PFSK-1 (cell line): ENCODE measurements around the gene LRRC74B.

Source experiments
- SIN3A ChIP-seq: IDR thresholded peaks from 2 replicates; pipeline ENCODE4 v1.6.1; 2012; ENCODE audit warnings: mild to moderate bottlenecking, low read length, moderate library complexity, borderline replicate concordance; ENCODE audit not compliant: insufficient read depth
- TF ChIP-seq, protein P1 (sequence below), 2 experiments: IDR thresholded peaks; 2 replicates each; pipeline versions ENCODE4 v1.6.1 to v1.8.0; 2011 to 2012; ENCODE audit warnings: low read depth in 2 of 2, low read length in 2 of 2, control low read depth in 1 of 2, inconsistent platforms in 1 of 2, mild to moderate bottlenecking in 1 of 2, moderate library complexity in 1 of 2; ENCODE audit not compliant: insufficient read depth in 1 of 2

DNA sequence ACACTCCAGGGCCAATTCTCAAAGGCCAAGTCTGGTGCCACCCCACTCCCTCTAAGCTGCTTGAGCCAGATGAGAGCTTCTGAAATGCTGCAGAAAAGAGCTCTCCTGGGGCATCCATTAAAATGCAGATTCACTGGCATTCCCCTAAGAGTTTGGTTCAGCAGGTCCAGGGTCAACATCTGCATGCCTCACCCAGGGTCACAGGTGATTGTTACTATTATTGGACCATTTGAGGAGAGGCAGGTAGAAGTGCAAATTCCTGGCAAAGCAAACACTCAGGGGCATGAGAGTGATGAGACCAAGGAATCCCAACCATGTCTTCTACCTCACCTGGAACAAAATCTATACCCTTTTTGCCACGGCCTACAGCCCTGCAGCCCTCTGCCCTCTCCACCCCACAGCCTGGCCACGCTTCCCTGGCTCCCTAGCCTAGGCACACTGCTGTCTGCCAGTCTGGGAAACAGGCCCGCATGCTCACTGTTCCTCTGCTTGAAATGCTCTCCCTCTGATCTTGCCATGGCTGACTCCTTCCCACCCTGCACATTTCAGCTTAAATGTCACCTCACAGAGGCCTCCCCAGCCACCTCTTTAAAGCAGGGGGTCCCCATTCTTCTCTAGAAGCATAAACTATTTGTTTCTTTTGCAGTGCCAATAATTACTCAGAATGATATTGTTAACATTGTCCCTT, 35.2 kb upstream of the LRRC74B start:
- TF ChIP-seq, protein P1, sequence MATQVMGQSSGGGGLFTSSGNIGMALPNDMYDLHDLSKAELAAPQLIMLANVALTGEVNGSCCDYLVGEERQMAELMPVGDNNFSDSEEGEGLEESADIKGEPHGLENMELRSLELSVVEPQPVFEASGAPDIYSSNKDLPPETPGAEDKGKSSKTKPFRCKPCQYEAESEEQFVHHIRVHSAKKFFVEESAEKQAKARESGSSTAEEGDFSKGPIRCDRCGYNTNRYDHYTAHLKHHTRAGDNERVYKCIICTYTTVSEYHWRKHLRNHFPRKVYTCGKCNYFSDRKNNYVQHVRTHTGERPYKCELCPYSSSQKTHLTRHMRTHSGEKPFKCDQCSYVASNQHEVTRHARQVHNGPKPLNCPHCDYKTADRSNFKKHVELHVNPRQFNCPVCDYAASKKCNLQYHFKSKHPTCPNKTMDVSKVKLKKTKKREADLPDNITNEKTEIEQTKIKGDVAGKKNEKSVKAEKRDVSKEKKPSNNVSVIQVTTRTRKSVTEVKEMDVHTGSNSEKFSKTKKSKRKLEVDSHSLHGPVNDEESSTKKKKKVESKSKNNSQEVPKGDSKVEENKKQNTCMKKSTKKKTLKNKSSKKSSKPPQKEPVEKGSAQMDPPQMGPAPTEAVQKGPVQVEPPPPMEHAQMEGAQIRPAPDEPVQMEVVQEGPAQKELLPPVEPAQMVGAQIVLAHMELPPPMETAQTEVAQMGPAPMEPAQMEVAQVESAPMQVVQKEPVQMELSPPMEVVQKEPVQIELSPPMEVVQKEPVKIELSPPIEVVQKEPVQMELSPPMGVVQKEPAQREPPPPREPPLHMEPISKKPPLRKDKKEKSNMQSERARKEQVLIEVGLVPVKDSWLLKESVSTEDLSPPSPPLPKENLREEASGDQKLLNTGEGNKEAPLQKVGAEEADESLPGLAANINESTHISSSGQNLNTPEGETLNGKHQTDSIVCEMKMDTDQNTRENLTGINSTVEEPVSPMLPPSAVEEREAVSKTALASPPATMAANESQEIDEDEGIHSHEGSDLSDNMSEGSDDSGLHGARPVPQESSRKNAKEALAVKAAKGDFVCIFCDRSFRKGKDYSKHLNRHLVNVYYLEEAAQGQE (IDR thresholded peaks at IDR 0.05; ENCODE audit: insufficient read depth in 1 of 2, low read depth in 2 of 2, low read length in 2 of 2) = no peak
- TF ChIP-seq SIN3A = no peak
